ENCODE results near the gene SH3PXD2A.

The SH3PXD2A gene

GRCh38 chr10:103640436-103641181 lies 214.8 kb downstream of the SH3PXD2A start:
- H3K9ac ChIP-seq = no peak overlapping the region
- no peaks in the 10 kb centered on the region for H3K79me2 ChIP-seq (ENCODE audit: insufficient read depth, low read depth)
- H3K36me3 ChIP-seq (ENCODE audit: insufficient read depth) = no peaks in the 10 kb centered on the region
- H3K4me2 ChIP-seq = no peak overlapping the region
- no peaks in the 10 kb centered on the region for H3K27me3 ChIP-seq (ENCODE audit: insufficient read depth, low read depth)
- H3K4me1 ChIP-seq (ENCODE audit: low read depth, poor library complexity, severe bottlenecking) = no peaks in the 10 kb centered on the region
- no peak overlapping the region for H3K27ac ChIP-seq
- H4K20me1 ChIP-seq (ENCODE audit: insufficient read depth) = no peaks in the 10 kb centered on the region
- no peak overlapping the region for H2AFZ ChIP-seq (ENCODE audit: low read depth)
- no peak for TF ChIP-seq CTCF (conservative IDR thresholded peaks at IDR 0.05; ENCODE audit: low read depth, low read length)
- H3K4me3 ChIP-seq (IDR thresholded peaks at IDR 0.05; ENCODE audit: insufficient read depth, low read depth, low read length) = no peak overlapping the region

GRCh38 chr10:103638948-103639347 lies 216.4 kb downstream of the SH3PXD2A start:
- no peak overlapping the region for H3K27ac ChIP-seq
- no peaks in the 10 kb centered on the region for H3K4me1 ChIP-seq (ENCODE audit: low read depth, poor library complexity, severe bottlenecking)
- no peaks in the 10 kb centered on the region for H3K36me3 ChIP-seq (ENCODE audit: insufficient read depth)
- no peak overlapping the region for H2AFZ ChIP-seq (ENCODE audit: low read depth)
- no peaks in the 10 kb centered on the region for H3K79me2 ChIP-seq (ENCODE audit: insufficient read depth, low read depth)
- no peak overlapping the region for H3K4me3 ChIP-seq (IDR thresholded peaks at IDR 0.05; ENCODE audit: insufficient read depth, low read depth, low read length)
- no peak for TF ChIP-seq CTCF (conservative IDR thresholded peaks at IDR 0.05; ENCODE audit: low read depth, low read length)
- no peak overlapping the region for H3K9ac ChIP-seq
- no peaks in the 10 kb centered on the region for H3K27me3 ChIP-seq (ENCODE audit: insufficient read depth, low read depth)
- no peak overlapping the region for H3K4me2 ChIP-seq
- no peaks in the 10 kb centered on the region for H4K20me1 ChIP-seq (ENCODE audit: insufficient read depth)

- H3K36me3 ChIP-seq (ENCODE audit: insufficient read depth) = no peaks in the 10 kb centered on the region
Measured at GRCh38 chr10:103637927-103638557, 217.3 kb downstream of the SH3PXD2A start.

GRCh38 chr10:103637011-103637410 lies 218.4 kb downstream of the SH3PXD2A start:
- no peak for TF ChIP-seq CTCF (conservative IDR thresholded peaks at IDR 0.05; ENCODE audit: low read depth, low read length)
- H3K36me3 ChIP-seq (ENCODE audit: insufficient read depth) = no peaks in the 10 kb centered on the region
- no peaks in the 10 kb centered on the region for H3K79me2 ChIP-seq (ENCODE audit: insufficient read depth, low read depth)
- H4K20me1 ChIP-seq (ENCODE audit: insufficient read depth) = no peaks in the 10 kb centered on the region
- no peaks in the 10 kb centered on the region for H3K4me1 ChIP-seq (ENCODE audit: low read depth, poor library complexity, severe bottlenecking)
- no peak overlapping the region for H3K4me3 ChIP-seq (IDR thresholded peaks at IDR 0.05; ENCODE audit: insufficient read depth, low read depth, low read length)
- H3K27ac ChIP-seq = no peak overlapping the region
- no peak overlapping the region for H3K4me2 ChIP-seq
- H2AFZ ChIP-seq (ENCODE audit: low read depth) = no peak overlapping the region
- H3K9ac ChIP-seq = no peak overlapping the region
- H3K27me3 ChIP-seq (ENCODE audit: insufficient read depth, low read depth) = no peaks in the 10 kb centered on the region

More at GRCh38 chr10:103637927-103638557, 217.3 kb downstream of the SH3PXD2A start:
- H3K4me2 ChIP-seq = no peak overlapping the region
- H3K4me1 ChIP-seq (ENCODE audit: low read depth, poor library complexity, severe bottlenecking) = no peaks in the 10 kb centered on the region
- no peak overlapping the region for H3K4me3 ChIP-seq (IDR thresholded peaks at IDR 0.05; ENCODE audit: insufficient read depth, low read depth, low read length)
- H4K20me1 ChIP-seq (ENCODE audit: insufficient read depth) = no peaks in the 10 kb centered on the region
- H3K79me2 ChIP-seq (ENCODE audit: insufficient read depth, low read depth) = no peaks in the 10 kb centered on the region
- H2AFZ ChIP-seq (ENCODE audit: low read depth) = no peak overlapping the region
- H3K27me3 ChIP-seq (ENCODE audit: insufficient read depth, low read depth) = no peaks in the 10 kb centered on the region
- no peak overlapping the region for H3K9ac ChIP-seq
- no peak for TF ChIP-seq CTCF (conservative IDR thresholded peaks at IDR 0.05; ENCODE audit: low read depth, low read length)
- no peak overlapping the region for H3K27ac ChIP-seq

Measured in KMS-11 (cell line).